Keratinocyte (primary cell): Measurements from ENCODE around the gene GRPEL2. TPM values are rescaled to one million over a fixed set of nuclear protein-coding genes. Genes with fewer than 3 reads are reported as not detected.

Source experiments
- DNase-seq: peaks from one replicate; pipeline ENCODE4 v3.0.0-alpha.2; 2011; ENCODE audit warnings: low read depth, missing footprints, low spot score
- FAIRE-seq: peaks from 2 replicates; lab custom pipeline; 2011; peaks lifted over from hg19 to GRCh38; lab: Jason Lieb, UNC
- H2AFZ ChIP-seq: 2 replicates; pipeline ENCODE4 v1.6.0; 2012; ENCODE audit warnings: low read length, control low read depth, inconsistent platforms; ENCODE audit not compliant: control insufficient read depth
- H3K27ac ChIP-seq: 2 replicates; pipeline ENCODE4 v1.5.1; 2011; ENCODE audit warnings: low read length; ENCODE audit not compliant: control insufficient read depth, insufficient read depth
- H3K27me3 ChIP-seq: 3 replicates; pipeline ENCODE4 v1.6.0; 2011; ENCODE audit warnings: low read length; ENCODE audit not compliant: control insufficient read depth, insufficient read depth; ENCODE audit errors: extremely low read depth
- H3K36me3 ChIP-seq, 2 experiments: 2 replicates in 1 of 2; 3 replicates in 1 of 2; pipeline ENCODE4 v1.5.1; 2011; ENCODE audit warnings: low read length in 2 of 2, mild to moderate bottlenecking in 1 of 2; ENCODE audit not compliant: control insufficient read depth in 2 of 2, insufficient read depth in 2 of 2; ENCODE audit errors: extremely low read depth in 1 of 2
- H3K4me1 ChIP-seq: 3 replicates; pipeline ENCODE4 v1.5.1; 2011; ENCODE audit warnings: low read length; ENCODE audit not compliant: control insufficient read depth, insufficient read depth; ENCODE audit errors: extremely low read depth
- H3K4me2 ChIP-seq: 3 replicates; pipeline ENCODE4 v1.6.0; 2011; ENCODE audit warnings: low read depth, low read length; ENCODE audit not compliant: control insufficient read depth, insufficient read depth; ENCODE audit errors: extremely low read depth
- H3K4me3 ChIP-seq, 3 experiments: fragments of 200-600 bp in 1 of 3; sonication (generic) in 1 of 3; 2 replicates in 2 of 3; 3 replicates in 1 of 3; pipeline ENCODE4 v1.5.1; 2011 to 2016; ENCODE audit warnings: low read length in 3 of 3, mild to moderate bottlenecking in 3 of 3, control low read depth in 2 of 3, inconsistent platforms in 1 of 3, low read depth in 1 of 3, mixed read lengths in 1 of 3, mixed run types in 1 of 3, moderate library complexity in 1 of 3; ENCODE audit not compliant: control insufficient read depth in 2 of 3, insufficient read depth in 2 of 3; ENCODE audit errors: extremely low read depth in 1 of 3
- H3K79me2 ChIP-seq: 2 replicates; pipeline ENCODE4 v1.6.0; 2012; ENCODE audit warnings: low read length; ENCODE audit not compliant: control insufficient read depth, insufficient read depth
- H3K9ac ChIP-seq: 3 replicates; pipeline ENCODE4 v1.6.0; 2011; ENCODE audit warnings: low read length; ENCODE audit not compliant: control insufficient read depth, insufficient read depth; ENCODE audit errors: extremely low read depth
- H3K9me1 ChIP-seq: 3 replicates; pipeline ENCODE4 v1.6.0; 2011; ENCODE audit warnings: low read length; ENCODE audit not compliant: control insufficient read depth, insufficient read depth; ENCODE audit errors: extremely low read depth
- H3K9me3 ChIP-seq: 2 replicates; pipeline ENCODE4 v1.5.1; 2012; ENCODE audit warnings: low read depth, low read length; ENCODE audit not compliant: control insufficient read depth
- H4K20me1 ChIP-seq: 3 replicates; pipeline ENCODE4 v1.6.0; 2011; ENCODE audit warnings: low read length; ENCODE audit not compliant: control insufficient read depth, insufficient read depth; ENCODE audit errors: extremely low read depth
- EZH2 ChIP-seq: IDR thresholded peaks from one replicate; pipeline ENCODE4 v1.6.1; 2012; ENCODE audit warnings: inconsistent platforms, mild to moderate bottlenecking, low read length, moderate library complexity
- dilution Hi-C: fragments of 300-500 bp; cut with MboI; formaldehyde crosslinking; loops from one replicate; pipeline ENCODE4 v1.7.0; 2020; ENCODE audit warnings: low sequenced_read_pairs; ENCODE audit not compliant: extremely low pct_ligation_motif_present
- polyA plus RNA-seq, 5 experiments: library from polyadenylated mRNA; depleted of rRNA in 3 of 5; stranded (reverse) in 3 of 5; stranded (forward) in 1 of 5; unstranded in 1 of 5; fragments of >200 nt; gene quantifications; 1 replicate in 1 of 5; 2 replicates in 3 of 5; 3 replicates in 1 of 5; pipeline versions ENCODE4 v1.2.1 to v1.2.3, GENCODE V29; 2011 to 2012; ENCODE audit warnings: missing spikeins in 2 of 5, low read depth in 1 of 5, low replicate concordance in 1 of 5
- TF ChIP-seq, protein P1 (sequence below), 3 experiments: IDR thresholded peaks in 1 of 3; conservative IDR thresholded peaks in 1 of 3; optimal IDR thresholded peaks in 1 of 3; 2 replicates in 2 of 3; 3 replicates in 1 of 3; pipeline versions ENCODE3 to v1.5.1; 2011; ENCODE audit warnings: low read length in 3 of 3, mild to moderate bottlenecking in 3 of 3, moderate library complexity in 2 of 3, control low read depth in 1 of 3, inconsistent platforms in 1 of 3; ENCODE audit not compliant: insufficient read depth in 2 of 3; ENCODE audit errors: extremely low read depth in 1 of 3

GRPEL2 gene
- polyA plus RNA-seq, 1 donor (not counting 4 experiments of a cell fraction or from before 2014, with no cell fraction given), result 17.5 TPM

DNA sequence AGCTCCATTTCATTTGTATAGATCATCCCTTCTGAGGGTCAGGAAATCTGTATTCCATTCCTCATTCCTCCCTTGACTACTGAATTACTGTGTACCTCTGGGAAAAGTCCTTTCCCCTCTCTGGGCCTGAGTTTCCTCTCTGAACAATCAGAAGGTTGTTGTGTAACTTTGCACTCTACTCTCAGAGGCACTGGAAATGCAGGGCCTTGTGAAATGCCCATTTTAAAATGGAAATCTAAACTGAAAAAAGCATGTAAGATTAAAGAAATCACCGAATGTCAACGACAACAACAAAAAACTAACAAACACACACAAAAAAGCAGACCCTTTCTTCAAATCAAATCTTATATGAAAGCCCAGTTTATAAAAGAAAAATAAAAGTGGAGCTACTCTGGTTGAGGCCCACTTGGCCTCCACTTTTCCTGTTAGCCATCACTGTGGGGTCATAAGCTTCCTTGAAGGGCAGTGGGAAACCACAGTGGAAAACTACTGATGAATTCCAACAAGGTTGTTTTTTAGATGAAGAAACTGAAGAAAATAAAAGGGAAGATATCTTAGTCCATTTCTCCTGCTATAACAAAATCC lies 21.6 kb upstream of the GRPEL2 start:
- H3K27me3 ChIP-seq, result no peaks in the 10 kb centered on the region
- no peaks in the 10 kb centered on the region for H3K79me2 ChIP-seq
- no peak overlapping the region for H2AFZ ChIP-seq
- no peak for DNase-seq
- H3K4me3 ChIP-seq, result no peak overlapping the region
- FAIRE-seq, result no peak
- no peak overlapping the region for H3K9ac ChIP-seq
- H3K27ac ChIP-seq, result no peak overlapping the region
- peaks cover 0 to 4% of the 10 kb centered on the region in 2 experiments for H3K36me3 ChIP-seq
- H3K9me1 ChIP-seq, result peaks cover 2% of the 10 kb centered on the region
- dilution Hi-C loops, result no loop called here
- TF ChIP-seq EZH2, result no peak
- TF ChIP-seq, protein P1, sequence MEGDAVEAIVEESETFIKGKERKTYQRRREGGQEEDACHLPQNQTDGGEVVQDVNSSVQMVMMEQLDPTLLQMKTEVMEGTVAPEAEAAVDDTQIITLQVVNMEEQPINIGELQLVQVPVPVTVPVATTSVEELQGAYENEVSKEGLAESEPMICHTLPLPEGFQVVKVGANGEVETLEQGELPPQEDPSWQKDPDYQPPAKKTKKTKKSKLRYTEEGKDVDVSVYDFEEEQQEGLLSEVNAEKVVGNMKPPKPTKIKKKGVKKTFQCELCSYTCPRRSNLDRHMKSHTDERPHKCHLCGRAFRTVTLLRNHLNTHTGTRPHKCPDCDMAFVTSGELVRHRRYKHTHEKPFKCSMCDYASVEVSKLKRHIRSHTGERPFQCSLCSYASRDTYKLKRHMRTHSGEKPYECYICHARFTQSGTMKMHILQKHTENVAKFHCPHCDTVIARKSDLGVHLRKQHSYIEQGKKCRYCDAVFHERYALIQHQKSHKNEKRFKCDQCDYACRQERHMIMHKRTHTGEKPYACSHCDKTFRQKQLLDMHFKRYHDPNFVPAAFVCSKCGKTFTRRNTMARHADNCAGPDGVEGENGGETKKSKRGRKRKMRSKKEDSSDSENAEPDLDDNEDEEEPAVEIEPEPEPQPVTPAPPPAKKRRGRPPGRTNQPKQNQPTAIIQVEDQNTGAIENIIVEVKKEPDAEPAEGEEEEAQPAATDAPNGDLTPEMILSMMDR (optimal IDR thresholded peaks at IDR 0.05 in 1 of 3, IDR thresholded peaks at IDR 0.05 in 1 of 3, conservative IDR thresholded peaks at IDR 0.05 in 1 of 3; ENCODE audit: extremely low read depth in 1 of 3, insufficient read depth in 2 of 3, low read length in 3 of 3), result no peak
- H3K4me2 ChIP-seq, result no peak overlapping the region
- no peaks in the 10 kb centered on the region for H4K20me1 ChIP-seq
- H3K9me3 ChIP-seq, result no peaks in the 10 kb centered on the region
- H3K4me1 ChIP-seq, result peaks cover 34% of the 10 kb centered on the region

DNA sequence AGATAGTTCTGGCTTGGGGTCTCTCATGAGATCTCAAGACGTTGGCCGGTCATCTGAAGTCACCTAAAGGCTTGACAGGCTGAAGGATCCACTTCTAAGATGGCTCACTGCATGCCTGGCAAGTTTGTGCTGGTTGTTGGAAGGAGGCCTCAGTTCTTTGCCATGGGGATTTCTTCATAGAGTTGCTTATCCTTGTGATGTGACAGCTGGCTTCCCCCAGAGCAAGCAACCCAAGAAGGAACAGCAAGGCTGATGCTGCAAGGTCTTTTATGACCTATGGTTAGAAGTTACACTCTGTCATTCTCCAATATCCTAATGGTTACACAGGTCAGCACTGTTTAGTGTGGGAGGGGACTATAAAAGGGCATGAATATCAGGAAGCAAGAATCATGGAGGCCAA lies 20.7 kb upstream of the GRPEL2 start:
- peak overlapping the region; percentile 47 for H3K27ac ChIP-seq

More for the DNA sequence above, 20.7 kb upstream of the GRPEL2 start:
- DNase-seq (no peak), FAIRE-seq (peak; percentile 5)
- H2AFZ ChIP-seq, result peak overlapping the region; percentile 4
- H3K4me1 ChIP-seq, result peaks cover 34% of the 10 kb centered on the region
- dilution Hi-C loops, result no loop called here
- no peaks in the 10 kb centered on the region for H3K27me3 ChIP-seq
- H3K9me3 ChIP-seq, result no peaks in the 10 kb centered on the region
- H3K9me1 ChIP-seq, result peaks cover 2% of the 10 kb centered on the region
- no peak overlapping the region for H3K9ac ChIP-seq
- peaks cover under 1 to 4% of the 10 kb centered on the region in 2 experiments for H3K36me3 ChIP-seq
- no peak overlapping the region for H3K4me3 ChIP-seq
- TF ChIP-seq, protein P1 (optimal IDR thresholded peaks at IDR 0.05 in 1 of 3, IDR thresholded peaks at IDR 0.05 in 1 of 3, conservative IDR thresholded peaks at IDR 0.05 in 1 of 3; ENCODE audit: extremely low read depth in 1 of 3, insufficient read depth in 2 of 3, low read length in 3 of 3), result no peak
- no peak for TF ChIP-seq EZH2
- H3K4me2 ChIP-seq, result peak overlapping the region; percentile 65
- H4K20me1 ChIP-seq, result no peaks in the 10 kb centered on the region
- no peaks in the 10 kb centered on the region for H3K79me2 ChIP-seq
